SK-N-SH treated with all-trans-retinoic acid at 6 μM for 48 hours (cell line): ENCODE data around the gene CACNG1.

Experiments used
- CREB5 ChIP-seq: fragments of 250-450 bp; sonication (Bioruptor Pico); IDR thresholded peaks from 2 replicates; pipeline ENCODE4 v1.5.1; 2020; ENCODE audit warnings: low read depth, mild to moderate bottlenecking, moderate library complexity
- OSR1 ChIP-seq: fragments of 250-450 bp; sonication (Bioruptor Pico); IDR thresholded peaks from 2 replicates; pipeline ENCODE4 v1.8.0; 2022; ENCODE audit warnings: moderate library complexity, mild to moderate bottlenecking, inconsistent platforms
- PATZ1 ChIP-seq: fragments of 250-450 bp; sonication (Bioruptor Pico); IDR thresholded peaks from 2 replicates; pipeline ENCODE4 v1.8.0; 2020; ENCODE audit warnings: mild to moderate bottlenecking, moderate library complexity, borderline replicate concordance
- POU6F1 ChIP-seq: fragments of 250-450 bp; sonication (Bioruptor Pico); IDR thresholded peaks from 2 replicates; pipeline ENCODE4 v1.8.0; 2021; ENCODE audit warnings: low read depth, mild to moderate bottlenecking, moderate library complexity, borderline replicate concordance
- ZC3H10 ChIP-seq: fragments of 250-450 bp; sonication (Bioruptor Pico); IDR thresholded peaks from 2 replicates; pipeline ENCODE4 v1.5.1; 2021; ENCODE audit warnings: mild to moderate bottlenecking, moderate library complexity
- ZFP30 ChIP-seq: fragments of 450-650 bp; formaldehyde crosslinking; IDR thresholded peaks from 2 replicates; pipeline ENCODE4 v1.5.0; 2022; ENCODE audit warnings: mild to moderate bottlenecking, moderate library complexity

DNA sequence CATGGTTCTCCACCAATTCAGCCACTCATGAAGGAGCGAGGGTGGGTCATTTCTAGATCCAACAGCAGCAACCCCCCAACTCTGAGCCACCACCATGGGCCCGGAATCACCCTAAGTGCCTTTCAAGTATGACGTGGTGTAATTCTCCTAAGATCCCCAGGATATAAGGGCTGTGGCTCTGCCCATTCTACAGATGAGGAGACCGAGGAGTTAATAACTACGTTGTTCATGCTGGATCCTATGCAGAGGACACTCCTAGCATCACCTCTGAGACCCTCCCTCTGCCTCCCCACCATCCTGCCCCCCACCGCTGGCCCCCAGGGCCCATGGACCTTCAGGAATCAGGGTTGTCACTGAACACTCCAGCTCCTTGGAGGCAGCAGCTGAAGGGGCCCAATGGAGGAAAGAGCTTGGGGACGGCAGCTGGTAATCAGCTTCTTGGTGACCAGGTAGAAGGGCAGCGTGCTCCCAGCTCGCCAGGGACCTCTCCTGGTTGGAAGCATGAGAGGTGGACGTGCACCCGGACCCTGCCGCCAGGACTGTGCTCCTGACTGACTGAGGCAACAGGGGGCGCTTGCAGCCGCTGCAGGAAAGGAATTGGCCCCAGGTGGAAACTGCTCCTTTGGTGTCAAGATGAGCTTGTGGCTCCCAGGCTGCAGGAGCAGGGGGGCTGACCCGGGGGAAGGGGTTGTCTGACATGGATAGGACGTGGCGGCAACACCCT, 28.2 kb upstream of the CACNG1 start:
- TF ChIP-seq ZC3H10 (CRISPR knock-in tag) (no peak), PATZ1 (CRISPR knock-in tag) (no peak), OSR1 (no peak), ZFP30 (CRISPR knock-in tag) (no peak), CREB5 (CRISPR knock-in tag) (no peak), POU6F1 (no peak)
